Neuronal stem cell (in vitro differentiated cells): ENCODE results near the gene RAD51B.

ENCODE experiments used
- DNase-seq: peaks from one replicate; pipeline ENCODE4 v3.0.0-alpha.2; 2013; ENCODE audit warnings: low spot score
- H2AFZ ChIP-seq: one replicate; pipeline ENCODE4 v1.6.1; 2013; ENCODE audit warnings: mild to moderate bottlenecking, low read length, inconsistent platforms
- H2AK5ac ChIP-seq: 2 replicates; pipeline ENCODE4 v1.6.1; 2013; ENCODE audit warnings: low read depth, mild to moderate bottlenecking, inconsistent platforms, low read length, moderate library complexity, mixed read lengths
- H2BK120ac ChIP-seq: 2 replicates; pipeline ENCODE4 v1.6.1; 2013; ENCODE audit warnings: low read depth, mild to moderate bottlenecking, inconsistent platforms, low read length, moderate library complexity, mixed read lengths
- H2BK12ac ChIP-seq: one replicate; pipeline ENCODE4 v1.6.1; 2013; ENCODE audit warnings: low read length, inconsistent platforms
- H2BK15ac ChIP-seq: 2 replicates; pipeline ENCODE4 v1.6.1; 2013; ENCODE audit warnings: mild to moderate bottlenecking, low read length, inconsistent platforms, mixed read lengths
- H2BK5ac ChIP-seq: one replicate; pipeline ENCODE4 v1.6.1; 2013; ENCODE audit warnings: inconsistent platforms, mild to moderate bottlenecking, low read length, moderate library complexity
- H3K14ac ChIP-seq: one replicate; pipeline ENCODE4 v1.6.1; 2013; ENCODE audit warnings: low read length, inconsistent platforms
- H3K18ac ChIP-seq: 2 replicates; pipeline ENCODE4 v1.6.1; 2013; ENCODE audit warnings: low read length, inconsistent platforms
- H3K23ac ChIP-seq: 2 replicates; pipeline ENCODE4 v1.6.1; 2013; ENCODE audit warnings: low read depth, mild to moderate bottlenecking, mixed read lengths, low read length, inconsistent platforms; ENCODE audit not compliant: poor library complexity
- H3K27ac ChIP-seq: replicated peaks from 3 replicates; pipeline ENCODE4 v1.5.1; 2013; ENCODE audit warnings: low read length, inconsistent platforms
- H3K27me3 ChIP-seq, 3 experiments: 2 replicates each; pipeline ENCODE4 v1.6.1; 2013; ENCODE audit warnings: low read length in 3 of 3, mild to moderate bottlenecking in 2 of 3, inconsistent platforms in 1 of 3, low read depth in 1 of 3, mixed read lengths in 1 of 3, moderate library complexity in 1 of 3; ENCODE audit not compliant: control insufficient read depth in 3 of 3, insufficient read depth in 3 of 3
- H3K36me3 ChIP-seq, 2 donors: replicated peaks in 1 of 2; 2 replicates each; pipeline ENCODE4 v1.6.1; 2013; ENCODE audit warnings: low read length in 2 of 2; ENCODE audit not compliant: control insufficient read depth in 2 of 2, insufficient read depth in 2 of 2
- H3K4ac ChIP-seq: 2 replicates; pipeline ENCODE4 v1.6.1; 2013; ENCODE audit warnings: inconsistent platforms, mild to moderate bottlenecking, low read length, moderate library complexity
- H3K4me1 ChIP-seq, 2 donors: 1 replicate in 1 of 2; 2 replicates in 1 of 2; pipeline ENCODE4 v1.6.1; 2013; ENCODE audit warnings: low read length in 2 of 2, low read depth in 1 of 2; ENCODE audit not compliant: control insufficient read depth in 2 of 2, insufficient read depth in 1 of 2
- H3K4me2 ChIP-seq: one replicate; pipeline ENCODE4 v1.6.1; 2013; ENCODE audit warnings: mild to moderate bottlenecking, low read length, inconsistent platforms; ENCODE audit not compliant: insufficient read depth, poor library complexity, severe bottlenecking
- H3K4me3 ChIP-seq, 2 donors: 2 replicates each; pipeline ENCODE4 v1.5.1; 2013; ENCODE audit warnings: low read length in 2 of 2, mild to moderate bottlenecking in 2 of 2, inconsistent platforms in 1 of 2, moderate library complexity in 1 of 2
- H3K79me1 ChIP-seq: one replicate; pipeline ENCODE4 v1.6.1; 2013; ENCODE audit warnings: low read depth, mild to moderate bottlenecking, inconsistent platforms, low read length, moderate library complexity
- H3K9ac ChIP-seq: one replicate; pipeline ENCODE4 v1.6.1; 2013; ENCODE audit warnings: mild to moderate bottlenecking, low read depth, low read length, inconsistent platforms; ENCODE audit not compliant: poor library complexity
- H3K9me3 ChIP-seq, 2 donors: replicated peaks in 1 of 2; 2 replicates each; pipeline versions ENCODE3 to v1.6.1; 2013; ENCODE audit warnings: low read length in 2 of 2, mild to moderate bottlenecking in 2 of 2, inconsistent platforms in 1 of 2, low read depth in 1 of 2, mixed read lengths in 1 of 2, moderate library complexity in 1 of 2; ENCODE audit not compliant: control insufficient read depth in 2 of 2, insufficient read depth in 1 of 2
- H4K8ac ChIP-seq: one replicate; pipeline ENCODE4 v1.6.1; 2013; ENCODE audit warnings: low read depth, mild to moderate bottlenecking, inconsistent platforms, low read length, moderate library complexity
- H4K91ac ChIP-seq: one replicate; pipeline ENCODE4 v1.6.1; 2013; ENCODE audit warnings: low read length, low read depth, mild to moderate bottlenecking, inconsistent platforms; ENCODE audit not compliant: poor library complexity
- WGBS, 2 donors: extraction: QIAGEN DNeasy Blood & Tissue Kit; methylation state at CpG; one replicate each; pipeline ENCODE4 v1.1.7; 2013; ENCODE audit warnings: missing lambda C conversion rate in 2 of 2, mixed read lengths in 1 of 2; ENCODE audit not compliant: insufficient read length in 2 of 2, insufficient replicate concordance in 1 of 2; ENCODE audit errors: extremely low coverage in 2 of 2; 5-methylcytosine and 5-hydroxymethylcytosine counted together

The RAD51B gene

GRCh38 chr14:68269136-68269927 lies 449.8 kb downstream of the RAD51B start:
- H3K27me3 ChIP-seq = no peaks in the 10 kb centered on the region
- no peak overlapping the region for H3K4me2 ChIP-seq
- H2AK5ac ChIP-seq = no peak overlapping the region
- peaks cover 1 to 5% of the 10 kb centered on the region in 2 donors for H3K4me1 ChIP-seq
- no peak overlapping the region for H2BK120ac ChIP-seq
- no peak overlapping the region for H4K8ac ChIP-seq
- no peak overlapping the region for H3K23ac ChIP-seq
- H2BK5ac ChIP-seq = no peak overlapping the region
- H3K9ac ChIP-seq = no peak overlapping the region
- no peak overlapping the region for H3K27ac ChIP-seq
- no peak overlapping the region for H3K4me3 ChIP-seq
- H2BK12ac ChIP-seq = no peak overlapping the region
- H3K36me3 ChIP-seq = no peaks in the 10 kb centered on the region
- H3K4ac ChIP-seq = no peak overlapping the region
- H3K18ac ChIP-seq = no peak overlapping the region
- no peak overlapping the region for H4K91ac ChIP-seq
- H2AFZ ChIP-seq = no peak overlapping the region
- H3K9me3 ChIP-seq = peaks cover 0 to 3% of the 10 kb centered on the region in 2 donors
- no peak overlapping the region for H3K14ac ChIP-seq
- WGBS, 2 donors = no CpG with 5 or more reads among the region's 8 CpGs
- H3K79me1 ChIP-seq = no peaks in the 10 kb centered on the region
- no peak for DNase-seq
- no peak overlapping the region for H2BK15ac ChIP-seq

DNA sequence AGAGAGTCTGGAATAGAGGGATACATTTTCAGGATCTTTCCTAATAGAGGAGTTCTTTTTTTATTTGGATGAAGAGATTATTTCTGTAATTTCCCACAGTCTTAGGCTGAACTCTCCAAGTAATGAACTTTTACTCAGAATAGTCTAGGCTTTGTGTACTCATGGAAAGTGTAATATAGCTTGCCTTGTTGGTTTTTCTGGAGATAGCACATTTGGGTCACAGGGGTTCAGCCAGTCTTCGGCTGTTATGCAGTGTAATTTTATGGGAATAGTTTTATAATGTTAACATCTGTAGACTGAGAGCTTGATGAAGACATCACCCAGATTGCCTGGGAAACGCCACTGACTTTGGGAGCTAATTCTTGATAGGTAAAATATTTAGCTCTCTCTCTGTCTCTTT lies 450.8 kb downstream of the RAD51B start:
- Histone ChIP-seq H2BK5ac (no peak overlapping the region), H3K4me2 (no peak overlapping the region), H3K27me3 (no peaks in the 10 kb centered on the region), H3K14ac (no peak overlapping the region), H3K18ac (no peak overlapping the region), H2AFZ (no peak overlapping the region), H3K23ac (no peak overlapping the region), H3K4me1 (peaks cover 0 to 5% of the 10 kb centered on the region in 2 donors), H3K27ac (no peak overlapping the region), H2AK5ac (no peak overlapping the region), H3K9ac (no peak overlapping the region), H4K91ac (no peak overlapping the region), H3K79me1 (no peaks in the 10 kb centered on the region), H3K4me3 (no peak overlapping the region), H2BK12ac (no peak overlapping the region), H3K9me3 (no peaks in the 10 kb centered on the region), H3K36me3 (no peaks in the 10 kb centered on the region), H4K8ac (no peak overlapping the region), H2BK120ac (no peak overlapping the region), H2BK15ac (no peak overlapping the region), H3K4ac (no peak overlapping the region)
- no CpG with 5 or more reads among the region's 2 CpGs for WGBS, 2 donors
- DNase-seq = no peak

GRCh38 chr14:68271913-68272391 lies 452.4 kb downstream of the RAD51B start:
- Histone ChIP-seq H3K9ac (no peak overlapping the region), H3K4me1 (peaks cover 0 to 5% of the 10 kb centered on the region in 2 donors), H3K4ac (no peak overlapping the region), H3K9me3 (no peaks in the 10 kb centered on the region), H3K14ac (no peak overlapping the region), H4K91ac (no peak overlapping the region), H4K8ac (no peak overlapping the region), H3K4me2 (no peak overlapping the region), H3K23ac (no peak overlapping the region), H3K79me1 (no peaks in the 10 kb centered on the region), H3K18ac (no peak overlapping the region), H2BK5ac (no peak overlapping the region), H2AFZ (no peak overlapping the region), H2BK15ac (no peak overlapping the region), H2BK120ac (no peak overlapping the region), H2AK5ac (no peak overlapping the region), H3K27ac (no peak overlapping the region), H3K4me3 (no peak overlapping the region), H3K36me3 (no peaks in the 10 kb centered on the region), H2BK12ac (no peak overlapping the region), H3K27me3 (no peaks in the 10 kb centered on the region)
- no CpG with 5 or more reads among the region's 5 CpGs for WGBS, 2 donors
- DNase-seq = no peak

DNA sequence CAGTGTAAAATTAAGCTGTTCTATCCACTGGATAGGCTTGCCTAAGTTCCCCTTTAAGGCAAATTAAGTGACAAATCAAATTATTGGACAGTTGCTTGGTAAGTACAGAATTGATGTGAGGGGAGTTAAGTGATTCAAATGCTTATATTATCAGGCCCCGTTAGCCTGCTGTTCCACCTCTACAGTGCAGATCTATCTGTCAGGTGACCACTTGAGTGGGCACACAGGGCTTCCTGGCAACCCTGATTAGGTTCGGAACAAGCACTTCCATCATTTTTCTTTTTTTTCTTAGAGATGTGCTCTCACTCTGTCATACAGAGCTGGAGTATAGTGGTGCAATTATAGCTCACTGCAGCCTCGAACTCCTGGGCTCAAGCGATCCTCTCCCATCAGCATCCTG lies 453.8 kb downstream of the RAD51B start:
- H3K23ac ChIP-seq = no peak overlapping the region
- no peak overlapping the region for H4K91ac ChIP-seq
- WGBS, 2 donors = no CpG with 5 or more reads among the region's 4 CpGs
- no peak overlapping the region for H3K4ac ChIP-seq
- no peak overlapping the region for H3K9ac ChIP-seq
- H3K79me1 ChIP-seq = no peaks in the 10 kb centered on the region
- no peak overlapping the region for H3K14ac ChIP-seq
- no peak overlapping the region for H3K4me2 ChIP-seq
- H3K36me3 ChIP-seq = no peaks in the 10 kb centered on the region
- no peak overlapping the region for H4K8ac ChIP-seq
- no peak overlapping the region for H3K18ac ChIP-seq
- H2BK5ac ChIP-seq = no peak overlapping the region
- H3K4me3 ChIP-seq = no peak overlapping the region
- H2BK15ac ChIP-seq = no peak overlapping the region
- no peak overlapping the region for H3K27ac ChIP-seq
- no peak overlapping the region for H2BK120ac ChIP-seq
- peaks cover 0 to 5% of the 10 kb centered on the region in 2 donors for H3K4me1 ChIP-seq
- no peak overlapping the region for H2BK12ac ChIP-seq
- H3K9me3 ChIP-seq = no peaks in the 10 kb centered on the region
- no peak overlapping the region for H2AFZ ChIP-seq
- no peaks in the 10 kb centered on the region for H3K27me3 ChIP-seq
- DNase-seq = no peak
- no peak overlapping the region for H2AK5ac ChIP-seq
